PFSK-1 (cell line): ENCODE results near the gene SLC6A7.

ENCODE experiments used
- FOXP2 ChIP-seq: optimal IDR thresholded peaks from 2 replicates; pipeline ENCODE3; 2011; ENCODE audit warnings: borderline replicate concordance, control low read depth, inconsistent platforms; ENCODE audit not compliant: insufficient read depth; ENCODE audit errors: extremely low read length, extremely low read depth
- POLR2AphosphoS5 ChIP-seq: IDR thresholded peaks from 2 replicates; pipeline ENCODE4 v1.6.1; 2012; ENCODE audit warnings: low read depth, mild to moderate bottlenecking, control low read depth, low read length, moderate library complexity
- SIN3A ChIP-seq: IDR thresholded peaks from 2 replicates; pipeline ENCODE4 v1.6.1; 2012; ENCODE audit warnings: mild to moderate bottlenecking, low read length, moderate library complexity, borderline replicate concordance; ENCODE audit not compliant: insufficient read depth
- TAF1 ChIP-seq: IDR thresholded peaks from 2 replicates; pipeline ENCODE4 v1.6.1; 2012; ENCODE audit warnings: low read length, control low read depth, borderline replicate concordance; ENCODE audit not compliant: insufficient read depth
- TF ChIP-seq, protein P1 (sequence below), 2 experiments: IDR thresholded peaks; 2 replicates each; pipeline versions ENCODE4 v1.6.1 to v1.8.0; 2011 to 2012; ENCODE audit warnings: low read depth in 2 of 2, low read length in 2 of 2, control low read depth in 1 of 2, inconsistent platforms in 1 of 2, mild to moderate bottlenecking in 1 of 2, moderate library complexity in 1 of 2; ENCODE audit not compliant: insufficient read depth in 1 of 2

SLC6A7 gene

GRCh38 chr5:150184990-150185912 lies 4.6 kb upstream of the SLC6A7 start:
- TF ChIP-seq, protein P1, sequence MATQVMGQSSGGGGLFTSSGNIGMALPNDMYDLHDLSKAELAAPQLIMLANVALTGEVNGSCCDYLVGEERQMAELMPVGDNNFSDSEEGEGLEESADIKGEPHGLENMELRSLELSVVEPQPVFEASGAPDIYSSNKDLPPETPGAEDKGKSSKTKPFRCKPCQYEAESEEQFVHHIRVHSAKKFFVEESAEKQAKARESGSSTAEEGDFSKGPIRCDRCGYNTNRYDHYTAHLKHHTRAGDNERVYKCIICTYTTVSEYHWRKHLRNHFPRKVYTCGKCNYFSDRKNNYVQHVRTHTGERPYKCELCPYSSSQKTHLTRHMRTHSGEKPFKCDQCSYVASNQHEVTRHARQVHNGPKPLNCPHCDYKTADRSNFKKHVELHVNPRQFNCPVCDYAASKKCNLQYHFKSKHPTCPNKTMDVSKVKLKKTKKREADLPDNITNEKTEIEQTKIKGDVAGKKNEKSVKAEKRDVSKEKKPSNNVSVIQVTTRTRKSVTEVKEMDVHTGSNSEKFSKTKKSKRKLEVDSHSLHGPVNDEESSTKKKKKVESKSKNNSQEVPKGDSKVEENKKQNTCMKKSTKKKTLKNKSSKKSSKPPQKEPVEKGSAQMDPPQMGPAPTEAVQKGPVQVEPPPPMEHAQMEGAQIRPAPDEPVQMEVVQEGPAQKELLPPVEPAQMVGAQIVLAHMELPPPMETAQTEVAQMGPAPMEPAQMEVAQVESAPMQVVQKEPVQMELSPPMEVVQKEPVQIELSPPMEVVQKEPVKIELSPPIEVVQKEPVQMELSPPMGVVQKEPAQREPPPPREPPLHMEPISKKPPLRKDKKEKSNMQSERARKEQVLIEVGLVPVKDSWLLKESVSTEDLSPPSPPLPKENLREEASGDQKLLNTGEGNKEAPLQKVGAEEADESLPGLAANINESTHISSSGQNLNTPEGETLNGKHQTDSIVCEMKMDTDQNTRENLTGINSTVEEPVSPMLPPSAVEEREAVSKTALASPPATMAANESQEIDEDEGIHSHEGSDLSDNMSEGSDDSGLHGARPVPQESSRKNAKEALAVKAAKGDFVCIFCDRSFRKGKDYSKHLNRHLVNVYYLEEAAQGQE (IDR thresholded peaks at IDR 0.05; ENCODE audit: insufficient read depth in 1 of 2, low read depth in 2 of 2, low read length in 2 of 2), result no peak
- TF ChIP-seq TAF1 (no peak), POLR2AphosphoS5 (no peak), FOXP2 (no peak), SIN3A (no peak)

DNA sequence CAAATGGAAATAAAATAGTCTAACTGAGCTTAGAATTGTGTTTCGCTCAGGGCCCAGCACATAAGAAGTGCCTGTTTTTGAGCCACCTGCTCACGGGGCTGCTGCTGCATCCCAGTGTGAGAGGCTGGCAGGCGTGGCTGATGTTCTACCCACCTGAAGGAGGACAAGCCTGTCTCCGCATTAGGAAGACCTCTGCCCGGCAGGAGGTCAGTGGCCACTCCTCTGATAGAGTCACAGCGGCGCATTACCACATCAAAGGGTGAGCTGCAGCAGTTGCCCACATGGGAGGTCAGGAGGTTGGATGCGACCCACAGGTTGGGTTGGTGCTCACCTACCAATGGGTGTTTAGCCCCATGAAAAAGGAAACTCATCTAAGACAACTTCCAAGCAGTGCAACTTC lies 3.7 kb upstream of the SLC6A7 start:
- TF ChIP-seq, protein P1 (IDR thresholded peaks at IDR 0.05; ENCODE audit: insufficient read depth in 1 of 2, low read depth in 2 of 2, low read length in 2 of 2), result no peak
- TF ChIP-seq POLR2AphosphoS5 (no peak), FOXP2 (no peak), TAF1 (no peak), SIN3A (no peak)

GRCh38 chr5:150186897-150187296 lies 3.0 kb upstream of the SLC6A7 start:
- TF ChIP-seq TAF1 (no peak), POLR2AphosphoS5 (no peak), FOXP2 (no peak), SIN3A (no peak)
- TF ChIP-seq, protein P1 (IDR thresholded peaks at IDR 0.05; ENCODE audit: insufficient read depth in 1 of 2, low read depth in 2 of 2, low read length in 2 of 2), result no peak

DNA sequence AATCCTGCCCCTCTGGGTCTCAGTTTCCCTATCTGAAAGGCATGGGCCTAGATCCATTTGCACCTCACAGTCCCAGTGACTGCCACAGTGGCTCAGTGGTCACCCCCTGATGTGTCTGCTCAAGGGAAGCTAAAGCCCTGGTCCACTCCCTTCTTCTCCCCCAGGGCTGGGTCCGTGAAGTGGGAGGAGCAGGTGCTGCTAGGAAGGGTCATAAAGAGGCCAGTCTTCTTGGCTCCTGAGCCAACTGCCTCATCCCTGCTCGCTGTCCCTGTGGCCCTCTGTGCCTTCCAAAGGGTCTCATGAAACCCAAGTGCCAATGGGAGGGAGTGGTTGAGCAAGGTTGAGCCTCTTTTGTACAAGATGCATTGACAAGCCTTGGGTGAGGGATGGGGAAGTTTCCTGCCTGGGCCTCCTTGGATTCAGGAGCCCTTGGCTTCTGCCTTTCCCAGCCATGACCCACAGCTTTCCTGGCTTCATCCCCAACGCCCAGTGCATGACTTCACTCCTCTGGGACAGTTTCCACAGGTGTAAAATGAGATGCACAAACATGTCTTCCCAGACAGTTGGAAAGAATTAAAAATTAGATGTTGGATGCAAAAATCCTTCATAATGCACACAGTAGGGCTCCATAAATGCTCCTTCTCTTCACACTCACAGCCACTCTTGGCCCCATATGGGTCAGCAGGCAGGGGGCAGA lies 1.6 kb upstream of the SLC6A7 start:
- TF ChIP-seq SIN3A (no peak), TAF1 (no peak), FOXP2 (no peak), POLR2AphosphoS5 (no peak)
- TF ChIP-seq, protein P1 (IDR thresholded peaks at IDR 0.05; ENCODE audit: insufficient read depth in 1 of 2, low read depth in 2 of 2, low read length in 2 of 2), result no peak
